Effector memory CD4-positive, alpha-beta T cell (primary cell): ENCODE measurements around the gene ANO10.

Experiments
- DNase-seq, 3 donors: peaks; one replicate each; pipeline ENCODE4 v3.0.0-alpha.2; 2020
- H3K27ac ChIP-seq: 2 replicates; pipeline ENCODE4 v1.7.0; 2013; ENCODE audit warnings: mild to moderate bottlenecking, low read length, moderate library complexity; ENCODE audit not compliant: insufficient read depth, poor library complexity, severe bottlenecking
- H3K27me3 ChIP-seq: replicated peaks from 2 replicates; pipeline ENCODE4 v1.7.0; 2013; ENCODE audit warnings: mild to moderate bottlenecking, low read length; ENCODE audit not compliant: insufficient read depth, control insufficient read depth, poor library complexity, severe bottlenecking
- H3K36me3 ChIP-seq: 2 replicates; pipeline ENCODE4 v1.7.0; 2013; ENCODE audit warnings: mild to moderate bottlenecking, low read length, moderate library complexity; ENCODE audit not compliant: control insufficient read depth, insufficient read depth
- H3K4me1 ChIP-seq: 2 replicates; pipeline ENCODE4 v1.7.0; 2013; ENCODE audit warnings: low read length, mild to moderate bottlenecking; ENCODE audit not compliant: control insufficient read depth, insufficient read depth, poor library complexity, severe bottlenecking
- H3K4me3 ChIP-seq: 2 replicates; pipeline ENCODE4 v1.7.0; 2013; ENCODE audit warnings: low read length, low read depth, mild to moderate bottlenecking; ENCODE audit not compliant: insufficient read depth, poor library complexity, severe bottlenecking
- H3K9me3 ChIP-seq: 2 replicates; pipeline ENCODE4 v1.7.0; 2013; ENCODE audit warnings: mild to moderate bottlenecking, low read length, moderate library complexity; ENCODE audit not compliant: control insufficient read depth

The ANO10 gene

DNA sequence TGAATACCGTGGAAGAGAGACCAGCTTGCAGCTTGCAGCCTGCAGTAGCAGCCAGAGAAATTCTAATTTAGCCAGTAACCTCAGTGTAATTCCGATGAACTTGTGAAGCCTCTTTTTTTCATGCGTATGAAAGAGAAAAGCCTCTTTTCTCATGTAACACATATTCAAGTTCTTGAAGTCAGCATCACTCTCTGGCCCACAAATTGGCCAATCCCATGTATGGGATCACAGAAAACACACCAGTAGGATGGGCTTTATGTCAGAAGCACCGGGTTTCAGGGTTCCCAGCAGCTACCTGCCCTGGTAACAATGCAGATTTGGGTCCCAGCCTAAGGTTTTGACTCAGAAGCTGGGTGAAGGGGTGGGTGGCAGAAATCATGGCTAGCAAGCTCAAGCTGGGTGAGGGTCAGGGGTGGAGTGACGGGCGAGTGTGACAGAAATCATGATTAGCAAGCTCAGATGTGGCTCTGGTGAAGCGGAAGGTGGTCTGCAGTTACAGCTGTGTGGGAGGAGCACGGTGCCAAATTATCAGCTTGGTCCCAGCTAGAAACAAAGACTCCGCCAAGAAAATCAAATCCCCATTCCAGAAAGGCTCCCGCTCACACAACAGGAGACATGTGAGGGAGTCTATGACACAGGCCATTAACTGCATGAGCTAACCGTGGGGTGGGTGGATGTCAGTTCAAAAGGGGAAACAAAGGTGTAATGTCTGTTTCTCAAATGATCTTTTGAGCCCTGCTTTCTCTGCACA is 248.8 kb downstream of the ANO10 start:
- Histone ChIP-seq H3K4me1 (no peaks in the 10 kb centered on the region), H3K27me3 (no peaks in the 10 kb centered on the region), H3K4me3 (no peak overlapping the region), H3K36me3 (no peaks in the 10 kb centered on the region), H3K27ac (no peak overlapping the region), H3K9me3 (no peaks in the 10 kb centered on the region)
- no peak for DNase-seq

DNA sequence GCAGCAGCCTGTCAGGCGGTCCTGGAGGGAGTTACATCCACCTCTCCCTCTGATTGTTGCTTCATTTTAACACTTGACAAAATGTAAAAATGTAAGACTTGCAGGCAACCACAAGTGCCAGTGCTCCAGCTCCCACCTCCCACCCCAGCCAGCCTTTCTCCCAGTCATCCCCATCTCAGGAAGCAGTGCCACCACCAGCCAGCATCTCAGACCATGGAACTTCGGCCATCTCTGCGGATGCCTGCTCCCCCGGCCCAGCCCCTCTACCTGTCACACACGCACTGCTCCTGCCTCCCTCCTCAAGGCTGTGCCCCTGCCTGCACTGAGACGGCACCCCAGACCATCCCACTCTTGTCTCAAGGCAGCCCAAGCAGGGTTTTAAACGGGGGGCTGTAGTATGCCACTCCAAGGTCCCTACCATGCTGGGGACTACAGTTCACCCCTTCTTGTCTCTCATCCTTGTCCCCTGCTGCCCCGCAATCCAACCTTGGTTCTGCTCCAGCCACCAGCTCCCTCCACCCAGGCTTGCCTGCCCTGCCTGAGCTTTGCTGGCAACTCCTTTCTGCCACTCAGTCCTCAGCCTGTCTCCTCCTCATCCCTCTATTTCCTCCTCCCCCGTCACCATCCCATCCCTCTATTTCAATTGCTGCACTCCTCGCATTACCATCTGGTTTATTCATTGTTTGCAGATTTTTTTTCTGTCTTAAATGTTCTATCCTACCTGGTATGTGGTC is 249.6 kb downstream of the ANO10 start:
- Histone ChIP-seq H3K9me3 (no peaks in the 10 kb centered on the region), H3K36me3 (no peaks in the 10 kb centered on the region), H3K4me1 (no peaks in the 10 kb centered on the region), H3K27me3 (no peaks in the 10 kb centered on the region), H3K4me3 (no peak overlapping the region), H3K27ac (no peak overlapping the region)
- DNase-seq: no peak

DNA sequence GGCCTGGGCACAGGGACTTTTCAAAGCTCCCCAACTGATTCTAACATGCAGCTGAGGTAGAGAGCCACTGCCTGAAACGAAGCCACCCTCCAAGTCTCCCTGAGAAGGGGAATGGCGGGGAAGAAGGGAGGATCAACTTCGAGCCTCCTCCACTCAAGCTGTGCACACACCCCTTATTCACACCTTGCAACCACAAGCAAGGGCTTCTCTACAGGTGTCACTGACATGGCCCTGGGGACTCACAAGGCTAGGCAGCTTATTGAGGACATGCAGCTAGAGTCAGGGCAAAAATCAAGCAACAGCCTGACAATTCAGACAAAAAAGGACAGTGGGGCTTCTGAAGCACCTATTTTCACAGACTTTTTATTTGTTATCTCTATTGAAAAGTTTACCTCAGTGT is 250.3 kb downstream of the ANO10 start:
- DNase-seq: no peak
- H3K4me1 ChIP-seq: no peaks in the 10 kb centered on the region
- H3K27ac ChIP-seq: no peak overlapping the region
- H3K27me3 ChIP-seq: no peaks in the 10 kb centered on the region
- H3K36me3 ChIP-seq: no peaks in the 10 kb centered on the region
- no peaks in the 10 kb centered on the region for H3K9me3 ChIP-seq
- no peak overlapping the region for H3K4me3 ChIP-seq

DNA sequence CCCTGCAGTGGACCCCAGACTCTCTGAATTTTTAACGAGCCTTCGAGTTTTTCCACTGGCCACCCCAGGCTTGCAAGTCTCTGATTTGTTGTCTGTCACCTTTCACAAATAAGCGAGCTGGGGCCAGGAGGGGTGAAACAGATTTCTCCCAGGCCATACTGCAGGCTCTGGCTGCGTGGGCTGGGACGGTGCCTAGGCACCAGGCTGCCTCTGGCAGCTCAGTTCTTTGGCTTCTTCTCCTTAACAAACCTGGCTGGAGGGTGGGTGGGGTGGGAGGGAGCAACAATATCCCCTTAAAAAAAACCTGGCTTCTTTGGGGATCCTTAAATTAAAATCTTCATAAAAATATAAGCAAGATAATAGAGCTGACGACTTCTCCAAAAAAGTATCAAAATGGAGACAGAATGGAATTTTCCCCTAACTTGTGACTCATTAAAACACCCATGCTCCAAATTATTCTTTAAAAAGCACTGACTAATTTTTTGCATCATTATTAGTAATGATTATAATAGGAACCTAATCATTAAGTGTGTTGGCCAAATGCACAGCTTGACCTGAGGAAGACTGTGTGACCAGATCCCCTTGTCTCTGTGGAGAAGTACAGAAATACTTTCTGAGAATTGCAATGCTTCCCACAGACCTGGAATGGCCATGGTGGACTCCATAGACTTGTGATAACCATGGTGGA is 251.4 kb downstream of the ANO10 start:
- Histone ChIP-seq H3K4me3 (no peak overlapping the region), H3K9me3 (no peaks in the 10 kb centered on the region), H3K36me3 (no peaks in the 10 kb centered on the region), H3K27me3 (no peaks in the 10 kb centered on the region), H3K27ac (no peak overlapping the region), H3K4me1 (no peaks in the 10 kb centered on the region)
- DNase-seq: no peak

DNA sequence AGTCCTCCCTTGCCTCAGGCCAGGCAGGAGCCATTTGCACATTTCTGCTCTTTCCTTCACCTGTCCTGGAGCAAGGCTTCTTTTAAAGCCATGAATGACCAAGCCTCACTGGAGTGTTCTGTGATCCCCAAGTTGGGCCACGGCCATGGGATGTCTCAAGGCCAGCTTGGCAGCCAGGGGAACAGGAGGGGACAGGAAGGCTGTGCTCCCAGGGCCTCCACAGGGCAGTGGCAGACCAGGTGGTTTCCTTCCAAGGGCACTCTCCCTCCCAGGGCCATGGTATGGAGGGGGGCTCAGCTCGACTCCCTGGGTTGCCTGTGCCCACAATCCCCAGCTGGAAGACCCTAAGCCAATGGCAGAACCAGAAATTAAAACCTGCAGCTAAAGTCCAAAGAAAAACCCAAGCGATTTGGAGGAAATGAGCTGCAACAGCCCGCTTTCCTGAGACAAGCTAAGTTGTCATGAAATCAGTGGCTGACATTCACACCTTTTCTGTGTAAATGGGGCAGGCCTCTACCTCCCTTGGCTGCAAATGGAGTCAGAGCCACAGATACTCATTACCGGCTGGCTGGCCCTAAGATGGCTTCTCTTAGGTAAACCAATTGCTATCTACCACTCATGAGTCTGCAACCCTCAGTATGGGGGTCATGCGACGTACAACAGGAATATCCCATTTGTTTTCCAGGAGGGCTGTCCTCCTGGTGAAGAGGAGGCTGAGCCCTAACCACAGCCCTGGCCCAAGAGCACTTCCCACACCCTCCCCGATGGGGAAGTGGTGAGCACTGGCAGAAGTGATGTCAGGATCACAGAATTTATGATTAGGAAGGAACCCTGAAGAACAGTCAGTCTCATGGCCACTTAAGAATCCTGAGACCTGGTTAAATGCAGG is 252.2 kb downstream of the ANO10 start:
- no peaks in the 10 kb centered on the region for H3K9me3 ChIP-seq
- no peak overlapping the region for H3K4me3 ChIP-seq
- no peak overlapping the region for H3K27ac ChIP-seq
- H3K36me3 ChIP-seq: no peaks in the 10 kb centered on the region
- H3K4me1 ChIP-seq: no peaks in the 10 kb centered on the region
- H3K27me3 ChIP-seq: no peaks in the 10 kb centered on the region
- no peak for DNase-seq

DNA sequence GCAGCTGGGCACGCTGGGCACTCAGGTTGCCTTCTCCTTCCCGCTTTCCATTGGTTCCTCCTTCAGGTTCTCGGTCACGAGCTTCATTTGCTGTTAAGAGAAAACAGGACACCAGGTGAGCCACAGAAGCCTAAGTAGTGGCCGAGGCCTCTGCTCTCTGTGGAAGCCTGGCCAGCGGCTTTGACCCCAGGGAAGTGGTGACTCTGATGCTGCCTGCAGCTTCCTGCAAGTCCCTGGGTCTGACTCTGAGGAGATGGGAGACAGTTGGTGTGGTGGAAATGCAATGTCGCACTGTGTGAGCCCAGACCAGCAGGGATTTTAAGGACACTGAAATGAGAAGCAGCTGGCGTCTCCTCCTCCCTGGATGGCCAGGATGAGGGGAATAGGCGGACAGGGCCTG is 254.9 kb downstream of the ANO10 start:
- Histone ChIP-seq H3K9me3 (no peaks in the 10 kb centered on the region), H3K27me3 (no peaks in the 10 kb centered on the region), H3K4me1 (no peaks in the 10 kb centered on the region), H3K27ac (no peak overlapping the region), H3K4me3 (no peak overlapping the region), H3K36me3 (no peaks in the 10 kb centered on the region)
- DNase-seq: no peak

DNA sequence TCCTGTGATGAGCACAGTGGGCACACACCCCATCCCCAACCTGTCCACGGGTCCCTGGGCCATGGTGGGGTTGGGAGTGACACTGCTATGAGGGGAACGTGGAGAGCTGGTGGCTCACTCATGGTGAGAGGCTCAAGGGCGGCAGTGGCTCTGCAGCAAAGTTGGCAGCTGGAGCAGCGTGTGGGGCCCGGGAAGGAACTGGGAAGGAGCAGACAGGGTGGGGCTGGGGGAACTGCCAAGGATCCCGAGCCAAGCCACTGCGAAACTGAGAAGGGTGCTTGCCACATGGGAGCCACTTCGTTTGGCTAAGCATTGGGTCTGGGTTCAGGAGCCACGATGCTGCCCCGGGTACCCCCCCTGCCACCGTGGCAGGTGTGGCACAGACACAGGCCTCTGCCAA is 255.3 kb downstream of the ANO10 start:
- no peaks in the 10 kb centered on the region for H3K27me3 ChIP-seq
- no peak for DNase-seq
- H3K9me3 ChIP-seq: no peaks in the 10 kb centered on the region
- H3K36me3 ChIP-seq: no peaks in the 10 kb centered on the region
- no peak overlapping the region for H3K27ac ChIP-seq
- no peak overlapping the region for H3K4me3 ChIP-seq
- no peaks in the 10 kb centered on the region for H3K4me1 ChIP-seq

DNA sequence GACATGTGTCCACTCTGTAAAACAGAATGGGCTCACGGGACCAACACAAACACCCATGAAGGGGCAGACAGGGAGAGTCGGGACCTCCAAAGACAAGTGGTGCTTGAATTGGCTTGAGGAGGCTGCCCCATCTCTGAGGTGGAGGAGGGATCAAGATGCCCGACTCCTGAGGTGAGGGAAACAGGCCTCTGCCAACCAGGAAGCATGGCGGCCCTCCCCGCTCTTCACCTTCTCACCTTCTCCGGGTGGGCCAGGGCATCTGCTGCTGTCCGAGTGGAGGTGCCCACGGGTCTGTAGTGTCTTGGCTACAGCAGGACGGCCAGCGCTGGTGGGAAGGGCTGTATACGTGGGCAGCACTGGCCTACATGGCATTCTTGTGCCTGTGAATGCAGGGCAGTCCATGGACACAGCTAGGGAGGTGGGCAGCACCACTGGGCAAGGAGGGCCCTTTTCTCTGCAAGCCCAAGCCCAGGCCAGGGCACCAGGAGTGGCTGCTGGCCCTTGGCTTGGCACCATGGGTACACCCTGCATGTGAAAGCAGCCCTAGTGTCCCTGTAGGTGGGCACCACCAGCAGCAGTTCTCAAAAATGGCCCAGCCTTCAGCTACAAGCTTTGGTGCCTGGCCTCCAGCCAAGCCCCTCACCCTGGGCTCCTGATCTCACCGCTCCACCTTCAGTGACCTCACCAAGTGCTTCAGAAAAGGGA is 256.1 kb downstream of the ANO10 start:
- DNase-seq: no peak
- H3K4me3 ChIP-seq: no peak overlapping the region
- H3K4me1 ChIP-seq: no peaks in the 10 kb centered on the region

DNA sequence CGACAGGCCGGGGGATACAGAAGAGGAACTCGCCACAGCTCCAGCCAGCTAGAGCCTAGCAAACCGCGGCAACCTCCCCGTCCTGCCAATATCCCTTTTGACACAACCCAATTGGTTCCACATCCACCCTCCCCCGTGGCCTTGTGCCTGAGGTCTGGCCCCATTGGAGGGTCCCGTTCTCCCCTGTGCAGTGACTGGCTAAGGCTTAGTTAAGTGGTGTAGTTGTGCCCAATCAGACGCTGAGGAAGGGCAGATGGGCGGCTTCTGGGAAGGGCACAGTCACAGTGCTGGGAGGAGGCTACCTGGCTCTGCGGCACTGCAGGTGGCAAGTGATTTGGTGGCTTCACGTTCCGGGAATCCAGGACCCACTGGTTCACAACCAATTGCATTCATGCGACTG is 256.9 kb downstream of the ANO10 start:
- H3K36me3 ChIP-seq: no peaks in the 10 kb centered on the region
- DNase-seq: no peak
- H3K4me3 ChIP-seq: no peak overlapping the region
- no peaks in the 10 kb centered on the region for H3K4me1 ChIP-seq
- H3K27me3 ChIP-seq: no peaks in the 10 kb centered on the region
- no peaks in the 10 kb centered on the region for H3K9me3 ChIP-seq
- no peak overlapping the region for H3K27ac ChIP-seq

More for the DNA sequence above, 256.1 kb downstream of the ANO10 start:
- H3K27me3 ChIP-seq: no peaks in the 10 kb centered on the region
- H3K36me3 ChIP-seq: no peaks in the 10 kb centered on the region
- H3K27ac ChIP-seq: no peak overlapping the region
- H3K9me3 ChIP-seq: no peaks in the 10 kb centered on the region
